Hematopoietic multipotent progenitor cell treated with erythropoietin and hydrocortisone succinate and interleukin-3 and kit ligand, for 15 days (in vitro differentiated cells): Measurements from ENCODE around the gene CD6.

ENCODE experiments used
- DNase-seq: peaks from one replicate; pipeline ENCODE4 v3.0.0-alpha.2; 2015; ENCODE audit warnings: low spot score

CD6 gene

DNA sequence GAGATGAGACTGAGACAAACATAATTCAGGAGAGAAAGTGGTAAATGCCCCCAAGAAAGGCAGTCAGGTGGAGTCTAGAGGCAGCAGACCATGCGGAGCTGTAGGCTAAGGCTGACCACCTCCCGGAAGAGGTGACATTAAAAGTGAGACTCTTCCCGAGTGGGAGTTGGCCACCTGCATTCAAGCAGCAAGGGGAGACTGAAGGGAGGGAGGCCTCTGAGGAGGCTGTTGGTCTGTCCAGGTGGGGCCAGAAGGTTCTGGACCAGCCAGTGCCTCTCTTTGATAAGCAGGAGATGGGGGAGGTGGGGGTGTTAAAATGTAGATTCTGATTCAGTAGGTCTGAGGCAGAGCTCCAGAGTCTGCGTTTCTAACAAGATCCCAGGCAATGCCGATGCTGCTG is 37.5 kb downstream of the CD6 start:
- no peak for DNase-seq

GRCh38 chr11:61009392-61010275 is 38.2 kb downstream of the CD6 start:
- DNase-seq, result no peak

DNA sequence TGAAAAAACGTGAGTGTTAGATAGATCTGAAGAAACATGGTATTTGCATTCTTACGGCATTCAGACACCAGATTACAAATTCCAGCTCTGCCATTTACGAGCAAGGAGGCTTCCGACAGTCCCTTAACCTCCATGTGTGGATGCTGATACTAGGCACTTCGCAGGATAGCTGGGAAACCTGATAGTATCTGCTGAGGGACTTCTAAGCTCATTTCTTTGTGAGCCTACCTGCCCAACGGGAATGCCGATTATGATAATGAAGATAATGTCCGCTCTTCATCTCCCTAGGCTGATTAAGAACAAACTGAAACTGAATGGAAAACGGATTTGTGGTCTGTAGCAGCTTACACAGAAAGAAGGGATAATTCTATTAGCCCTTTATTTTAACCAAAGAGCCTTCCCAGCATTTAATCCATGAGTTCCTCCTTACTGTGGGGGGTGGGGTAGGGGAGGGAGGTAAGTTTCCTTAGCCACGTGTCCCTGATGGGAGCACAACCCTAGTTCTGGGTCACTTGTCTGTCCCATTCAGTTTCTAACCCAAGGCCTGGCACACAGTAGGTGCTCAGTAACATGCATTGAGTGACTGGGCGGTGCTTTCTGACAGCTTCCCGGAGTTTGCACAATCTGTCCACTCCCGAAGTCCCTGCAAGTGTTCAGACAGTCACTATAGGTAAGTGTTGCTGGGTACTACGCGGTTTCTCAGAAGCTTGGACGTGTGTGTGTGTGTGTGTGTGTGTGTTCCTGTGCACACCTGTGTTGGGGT is 39.2 kb downstream of the CD6 start:
- no peak for DNase-seq

DNA sequence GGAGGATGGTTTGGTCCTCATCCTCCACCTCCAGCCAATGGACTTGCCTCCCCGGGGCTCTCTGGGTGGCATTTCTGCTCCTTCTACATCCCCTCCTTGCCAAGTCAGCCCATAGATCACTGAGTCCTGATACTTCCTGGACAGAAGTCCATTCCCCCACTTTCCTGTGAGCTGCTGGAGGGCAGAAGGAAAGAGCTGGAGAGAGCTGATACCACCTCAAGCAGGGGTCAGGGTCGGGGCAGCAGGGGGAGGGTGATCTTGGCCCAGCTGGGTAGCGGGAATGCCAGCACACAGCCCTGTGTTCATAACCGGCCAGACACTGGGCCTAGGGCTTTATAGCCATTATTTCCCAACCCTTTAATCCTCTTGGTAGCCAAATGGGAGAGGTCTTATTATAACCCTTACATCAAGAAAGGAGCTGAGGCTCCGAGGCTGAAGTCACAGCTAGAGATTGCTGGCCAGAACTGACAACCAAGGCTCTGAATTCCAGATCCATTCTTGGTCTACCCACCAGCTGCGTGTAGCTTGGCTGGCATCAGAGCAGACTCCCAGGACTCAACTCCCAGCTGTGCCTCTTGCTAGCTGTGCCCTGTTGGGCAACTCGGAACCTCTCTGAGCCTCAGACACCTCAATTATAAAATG is 39.9 kb downstream of the CD6 start:
- DNase-seq, result no peak

DNA sequence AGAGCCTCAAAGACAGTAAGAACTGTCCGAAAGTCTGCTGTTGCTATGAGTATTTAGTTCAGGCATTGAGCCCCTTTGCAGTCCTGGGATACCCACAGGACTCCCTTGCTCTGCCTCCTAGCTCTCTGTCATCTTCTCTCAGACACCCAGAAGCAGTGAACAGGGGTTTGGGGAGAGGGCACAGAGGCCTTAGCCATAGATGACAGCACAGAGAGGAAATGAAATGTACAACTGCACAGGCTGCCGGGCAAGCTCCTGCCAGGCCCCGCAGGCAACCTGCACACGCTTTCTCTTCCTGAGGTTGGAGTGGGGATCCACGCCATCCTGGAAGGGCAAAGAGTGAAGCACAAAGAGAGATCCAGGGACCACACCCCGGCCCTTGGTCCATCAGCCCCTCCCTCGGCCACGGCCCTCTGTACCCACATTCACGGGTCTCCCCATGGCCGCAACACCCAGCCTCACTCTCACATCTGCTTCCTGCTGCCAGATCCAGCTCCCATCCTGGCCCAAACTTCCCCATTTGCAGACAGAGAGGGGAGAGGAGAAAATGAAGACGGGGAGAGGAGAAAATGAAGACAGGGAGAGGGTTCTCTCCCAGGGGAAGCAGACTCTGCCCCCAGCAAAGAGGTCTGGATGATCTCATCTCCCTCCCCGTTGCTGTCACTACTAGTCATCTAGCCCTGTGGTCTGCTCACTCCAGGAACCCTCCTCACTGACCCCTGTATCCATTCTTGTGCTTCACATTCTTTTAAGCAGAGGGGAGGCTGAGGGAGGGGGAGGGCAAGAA is 40.7 kb downstream of the CD6 start:
- DNase-seq, result no peak

- no peak for DNase-seq
Measured at GRCh38 chr11:61012737-61013215, 41.3 kb downstream of the CD6 start.

- no peak for DNase-seq
Measured at GRCh38 chr11:61018059-61018458, 46.6 kb downstream of the CD6 start.

- no peak for DNase-seq
Measured at GRCh38 chr11:61019037-61019831, 47.8 kb downstream of the CD6 start.

- DNase-seq, result no peak
Measured at GRCh38 chr11:61019832-61020405, 48.4 kb downstream of the CD6 start.

DNA sequence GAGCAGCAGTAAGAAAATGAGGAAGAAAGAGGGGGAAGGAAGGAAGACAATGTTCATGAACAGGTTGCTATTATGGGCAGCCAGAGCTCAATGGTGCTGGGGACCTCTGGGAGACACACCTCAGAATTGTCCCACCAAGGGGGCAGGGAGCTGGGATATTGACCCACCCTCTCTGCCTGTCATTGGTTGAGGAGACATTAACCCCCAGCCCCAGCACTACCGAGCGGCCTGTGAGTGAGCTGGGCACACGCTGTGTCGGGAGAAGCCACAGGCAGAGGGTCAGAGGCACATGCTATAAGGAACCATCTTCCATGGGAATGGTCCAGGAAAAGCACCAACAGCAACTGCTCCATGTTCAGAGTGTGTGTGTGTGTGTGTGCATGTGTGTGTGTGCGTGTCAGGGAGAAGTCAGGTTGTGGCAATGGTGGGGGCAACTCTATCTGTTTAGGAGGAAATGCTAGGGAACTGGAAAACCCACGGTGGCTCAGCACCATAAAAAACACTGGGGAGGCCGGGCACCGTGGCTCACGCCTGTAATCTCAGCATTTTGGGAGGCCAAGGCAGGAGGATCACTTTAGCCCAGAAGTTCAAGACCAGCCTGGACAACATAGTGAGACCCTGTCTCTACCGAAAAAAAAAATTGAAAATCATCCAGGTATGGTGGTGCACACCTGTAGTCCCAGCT is 49.2 kb downstream of the CD6 start:
- DNase-seq, result no peak

DNA sequence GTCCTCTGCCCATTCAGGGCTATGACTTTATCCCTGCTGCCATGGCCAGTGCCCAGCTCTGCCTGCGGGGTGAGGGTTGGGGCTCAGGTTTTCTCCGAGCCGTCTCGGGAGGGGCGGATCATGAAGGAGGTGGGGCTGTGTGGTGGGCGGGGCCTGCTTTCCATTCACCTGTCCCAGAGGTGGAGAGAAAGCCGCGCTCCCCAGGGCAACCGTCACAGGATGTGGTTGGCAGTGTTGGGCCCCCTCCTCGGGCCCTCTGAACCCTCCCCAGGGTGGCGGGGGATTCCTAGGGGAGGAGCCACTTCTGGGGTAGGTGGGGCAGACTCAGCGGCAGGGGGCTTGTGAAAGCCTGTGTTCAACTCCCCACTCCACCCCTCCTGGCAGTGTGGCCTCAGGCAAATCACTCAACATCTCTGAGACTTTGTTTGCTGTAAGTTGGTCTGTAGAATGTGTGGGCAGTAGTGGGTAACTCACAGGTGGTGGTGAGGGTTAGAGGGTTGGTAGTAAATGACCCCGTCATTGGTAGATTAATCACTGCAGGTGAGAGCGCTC is 50.3 kb downstream of the CD6 start:
- no peak for DNase-seq

DNA sequence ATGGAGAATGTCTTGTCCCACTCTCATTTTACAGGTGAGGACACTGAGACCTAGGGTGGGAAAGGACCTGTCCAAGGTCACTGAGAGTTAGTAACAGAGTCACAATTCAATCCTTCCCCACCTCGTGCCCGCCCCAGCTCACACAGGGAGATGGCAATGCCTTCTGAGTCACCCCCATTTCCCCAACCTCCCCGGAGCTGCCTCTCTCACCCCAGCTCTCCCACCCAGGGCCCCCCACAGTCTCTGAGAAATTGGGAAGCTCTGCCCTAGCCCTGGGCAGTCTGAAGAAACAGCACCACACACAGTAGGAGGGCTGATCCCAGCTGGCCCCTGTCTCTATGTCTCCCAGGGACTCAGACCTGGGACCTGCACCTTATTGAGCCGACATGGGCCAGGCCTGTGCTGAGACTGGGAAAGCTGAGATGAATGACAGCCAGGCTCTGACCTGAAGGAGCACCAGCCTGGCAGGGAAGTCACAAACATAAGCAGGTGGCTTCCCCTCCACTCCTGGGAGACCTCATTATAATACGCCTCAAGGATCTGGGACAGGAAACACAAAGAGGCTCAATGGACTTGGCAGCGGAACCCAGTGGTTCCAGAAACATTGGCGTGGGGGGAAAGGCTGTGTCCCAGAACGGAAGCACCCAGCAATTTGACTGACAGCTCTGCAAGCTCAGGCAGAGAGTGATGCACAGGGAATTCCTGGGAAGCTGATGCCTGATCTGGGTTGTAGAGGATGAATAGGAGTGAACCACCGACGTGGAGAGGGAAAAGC is 51.0 kb downstream of the CD6 start:
- no peak for DNase-seq

- DNase-seq, result no peak
Measured at GRCh38 chr11:61023086-61023965, 51.8 kb downstream of the CD6 start.

GRCh38 chr11:61023966-61024295 is 52.5 kb downstream of the CD6 start:
- DNase-seq, result no peak

DNA sequence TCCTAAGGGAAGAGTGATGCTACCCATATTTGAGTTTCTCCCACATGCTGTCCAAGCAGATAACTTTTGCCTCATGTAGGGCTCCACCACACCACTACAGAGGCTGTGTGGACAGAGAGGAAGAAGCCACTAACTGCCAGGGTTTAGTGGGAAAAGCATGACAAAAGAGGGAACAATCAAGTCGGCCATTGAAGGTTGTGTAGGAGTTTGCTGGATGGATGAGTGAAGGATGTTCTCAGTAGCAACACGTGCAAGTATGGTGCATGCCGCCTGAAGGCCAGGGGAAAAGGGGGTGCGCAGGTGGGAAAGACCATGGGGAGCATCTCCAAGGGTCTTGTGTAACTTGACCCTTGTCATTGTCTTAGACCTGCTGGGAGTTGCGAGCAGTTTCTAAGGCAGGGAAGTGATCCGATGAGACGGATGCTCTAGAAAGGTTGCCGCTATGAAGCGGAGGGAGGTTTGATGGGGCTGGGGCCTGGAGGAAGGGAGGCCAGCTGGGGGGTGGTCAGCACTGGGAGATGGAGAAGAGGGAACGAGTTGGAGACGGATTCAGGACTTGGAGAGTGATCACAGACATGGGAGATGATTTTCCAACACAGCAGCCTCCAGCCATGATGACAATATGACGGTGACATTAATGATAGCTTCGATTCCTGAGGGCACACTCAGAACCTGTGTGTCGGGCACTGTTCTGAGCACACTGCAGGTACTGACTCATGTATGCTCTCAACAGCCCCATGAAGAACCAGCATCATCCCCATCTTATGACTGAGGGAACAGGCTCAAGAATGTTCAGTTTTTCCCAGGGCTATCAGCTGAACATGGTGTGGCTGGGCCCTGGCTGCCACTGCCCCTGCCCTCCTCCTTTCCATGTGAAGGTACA is 53.7 kb downstream of the CD6 start:
- DNase-seq, result no peak

DNA sequence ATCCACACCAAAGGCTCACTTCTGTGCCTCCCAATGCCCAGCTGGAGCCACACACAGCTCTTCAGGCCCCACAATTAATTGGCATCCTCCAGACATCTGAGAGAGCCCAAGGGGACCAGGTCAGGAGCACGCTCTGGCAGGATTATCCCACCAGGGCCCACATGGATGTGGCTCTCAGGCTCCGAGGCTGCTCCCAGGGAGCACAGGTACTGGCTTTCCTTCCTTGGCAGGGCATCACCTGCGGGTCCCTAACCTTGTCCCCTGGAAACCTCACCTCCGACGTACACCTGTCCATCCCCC is 54.3 kb downstream of the CD6 start:
- DNase-seq, result no peak
